ENCODE data around the gene NUS1.
"Not testable (repeated sequence)": the region's sequence is repeated elsewhere in the genome, so short reads cannot be mapped to it uniquely, and the experiment has no call there.

NUS1 gene

GRCh38 chr6:117674991-117675657, at the start of gene NUS1:
NUS1 (plus strand) TSS chr6:117675469; CDS start chr6:117675671, 202 bp downstream.
- peak; percentile 98 for DNase-seq

- DNase-seq = no peak
Observed at GRCh38 chr6:117627533-117627932, 47.7 kb upstream of the NUS1 start.

GRCh38 chr6:117629119-117629660, 46.1 kb upstream of the NUS1 start:
- DNase-seq = no peak

GRCh38 chr6:117637770-117638169, 37.5 kb upstream of the NUS1 start:
- no peak for DNase-seq

GRCh38 chr6:117642976-117643375, 32.3 kb upstream of the NUS1 start:
- no peak for DNase-seq

- not testable (repeated sequence) for DNase-seq
Observed at GRCh38 chr6:117651984-117652383, 23.3 kb upstream of the NUS1 start.

GRCh38 chr6:117653949-117654348, 21.3 kb upstream of the NUS1 start:
- DNase-seq = no peak

GRCh38 chr6:117655380-117655779, 19.9 kb upstream of the NUS1 start:
- no peak for DNase-seq

- no peak for DNase-seq
Observed at GRCh38 chr6:117666881-117667280, 8.4 kb upstream of the NUS1 start.

GRCh38 chr6:117668736-117669135, 6.5 kb upstream of the NUS1 start:
- DNase-seq = no peak

- no peak for DNase-seq
Observed at GRCh38 chr6:117674503-117674902, 766 bp upstream of the NUS1 start.

GRCh38 chr6:117675658-117676301, 511 bp downstream of the NUS1 start:
- peak; percentile 9 for DNase-seq

- no peak for DNase-seq
Observed at GRCh38 chr6:117676577-117677218, 1.4 kb downstream of the NUS1 start.

- peak; percentile 21 for DNase-seq
Observed at GRCh38 chr6:117677553-117678141, 2.4 kb downstream of the NUS1 start.

GRCh38 chr6:117681162-117681741, 6.0 kb downstream of the NUS1 start:
- no peak for DNase-seq

- no peak for DNase-seq
Observed at GRCh38 chr6:117684749-117685148, 9.5 kb downstream of the NUS1 start.

- DNase-seq = no peak
Observed at GRCh38 chr6:117685359-117685758, 10.1 kb downstream of the NUS1 start.

GRCh38 chr6:117687021-117687648, 11.9 kb downstream of the NUS1 start:
- DNase-seq = no peak

GRCh38 chr6:117689584-117689983, 14.3 kb downstream of the NUS1 start:
- DNase-seq = not testable (repeated sequence)

- DNase-seq = no peak
Observed at GRCh38 chr6:117706504-117706903, 31.2 kb downstream of the NUS1 start.

- not testable (repeated sequence) for DNase-seq
Observed at GRCh38 chr6:117706936-117707509, 31.8 kb downstream of the NUS1 start.

- peak; percentile 7 for DNase-seq
Observed at GRCh38 chr6:117711369-117711768, 36.1 kb downstream of the NUS1 start.

All from activated CD4-positive, alpha-beta T cell treated with anti-CD3 and anti-CD28 coated beads, Interleukin-10, Interleukin-2, amounts not matched to agents 100 ng/mL and 50 ng/mL, durations not matched to agents 16 hours and 8 hours (primary cell).